HG03442 (cell line): Measurements from ENCODE around the gene ATP11A.
"Not testable (repeated sequence)": the region's sequence is repeated elsewhere in the genome, so short reads cannot be mapped to it uniquely, and the experiment has no call there.

Experiments used
- ATAC-seq: cut with Tn5 transposase; IDR thresholded peaks from one replicate; pipeline ENCODE4 v1.9.1; 2021; ENCODE audit warnings: mild to moderate bottlenecking, moderate library complexity; ENCODE audit not compliant: unreplicated experiment

ATP11A gene

GRCh38 chr13:112669881-112670499, 19.8 kb upstream of the ATP11A start:
- ATAC-seq, result peak; percentile 49

GRCh38 chr13:112670864-112671263, 19.0 kb upstream of the ATP11A start:
- no peak for ATAC-seq

- no peak for ATAC-seq
Observed at GRCh38 chr13:112671359-112671758, 18.5 kb upstream of the ATP11A start.

- no peak for ATAC-seq
Observed at GRCh38 chr13:112672651-112673284, 17.1 kb upstream of the ATP11A start.

GRCh38 chr13:112674412-112675365, 15.1 kb upstream of the ATP11A start:
- no peak for ATAC-seq

DNA sequence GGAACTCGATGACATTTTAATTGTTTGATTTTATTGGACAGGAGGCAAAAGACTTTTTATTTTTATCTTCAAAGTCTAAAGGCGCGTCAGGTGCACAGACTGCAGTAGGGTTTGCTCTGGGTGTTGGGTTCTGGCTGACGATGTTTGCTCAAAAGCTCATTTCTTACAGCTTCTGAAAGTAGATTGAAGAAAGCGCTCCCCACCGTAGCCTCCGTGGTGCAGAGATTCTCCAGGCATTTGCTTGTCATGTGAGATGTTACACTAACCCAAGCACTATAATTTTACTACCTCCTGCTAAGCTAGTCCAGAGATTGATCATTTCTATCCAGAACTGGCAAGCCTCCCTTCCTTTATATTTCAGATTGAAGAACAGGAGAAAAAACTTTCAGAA, 14.5 kb upstream of the ATP11A start:
- no peak for ATAC-seq

- ATAC-seq, result not testable (repeated sequence)
Observed at GRCh38 chr13:112677421-112677962, 12.3 kb upstream of the ATP11A start.

DNA sequence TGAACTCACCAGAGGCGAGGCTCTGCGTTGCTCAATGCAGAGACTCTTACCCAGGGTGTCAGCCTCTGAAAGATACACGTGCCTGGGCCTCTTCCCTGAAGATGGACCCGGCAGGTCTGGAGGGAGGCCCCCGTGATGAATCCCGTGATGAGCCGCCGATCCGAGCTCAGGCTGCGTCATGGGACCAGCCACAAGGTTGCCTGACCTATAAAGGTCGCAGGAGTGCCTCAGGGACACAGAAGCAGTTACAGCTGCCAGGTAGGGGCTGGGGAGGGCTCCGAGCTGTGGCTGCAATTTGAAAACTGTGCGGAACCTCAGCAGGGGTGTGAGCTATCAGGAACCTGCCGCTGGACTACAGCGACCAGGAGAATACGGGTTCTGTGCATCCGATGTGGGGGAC, 10.5 kb upstream of the ATP11A start:
- no peak for ATAC-seq

GRCh38 chr13:112679932-112680677, 9.7 kb upstream of the ATP11A start:
- no peak for ATAC-seq

GRCh38 chr13:112680741-112681360, 9.0 kb upstream of the ATP11A start:
- ATAC-seq, result no peak

GRCh38 chr13:112683581-112683980, 6.3 kb upstream of the ATP11A start:
- ATAC-seq, result no peak

GRCh38 chr13:112684071-112684845, 5.6 kb upstream of the ATP11A start:
- ATAC-seq, result no peak

DNA sequence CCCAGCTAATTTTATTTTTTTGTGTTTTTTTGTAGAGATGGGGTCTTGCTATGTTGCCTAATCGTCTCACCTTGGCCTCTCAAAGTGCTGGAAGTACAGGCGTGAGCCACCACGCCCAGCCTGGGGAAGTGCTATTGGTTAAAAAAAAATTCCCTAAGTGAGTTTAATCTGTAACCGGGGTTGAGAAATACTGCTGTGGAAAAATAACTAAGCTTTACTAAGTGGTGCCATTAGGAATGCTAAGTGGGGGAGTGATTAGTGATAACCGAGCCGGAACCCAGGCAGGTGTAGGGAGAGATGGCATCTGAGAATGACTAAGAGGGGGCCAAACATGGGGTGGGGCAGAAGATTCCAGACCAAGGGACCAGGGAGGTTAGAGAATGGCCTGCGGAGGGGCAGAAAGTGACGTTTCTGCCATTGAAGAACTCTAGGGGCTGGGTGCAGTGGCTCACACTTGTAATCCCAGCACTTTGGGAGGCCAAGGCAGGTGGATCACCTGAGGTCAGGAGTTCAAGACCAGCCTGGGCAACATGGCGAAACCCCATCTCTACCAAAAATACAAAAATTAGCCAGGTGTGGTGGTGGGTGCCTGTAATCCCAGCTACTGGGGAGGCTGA, 4.5 kb upstream of the ATP11A start:
- ATAC-seq, result not testable (repeated sequence)

- no peak for ATAC-seq
Observed at GRCh38 chr13:112685896-112686295, 3.9 kb upstream of the ATP11A start.

DNA sequence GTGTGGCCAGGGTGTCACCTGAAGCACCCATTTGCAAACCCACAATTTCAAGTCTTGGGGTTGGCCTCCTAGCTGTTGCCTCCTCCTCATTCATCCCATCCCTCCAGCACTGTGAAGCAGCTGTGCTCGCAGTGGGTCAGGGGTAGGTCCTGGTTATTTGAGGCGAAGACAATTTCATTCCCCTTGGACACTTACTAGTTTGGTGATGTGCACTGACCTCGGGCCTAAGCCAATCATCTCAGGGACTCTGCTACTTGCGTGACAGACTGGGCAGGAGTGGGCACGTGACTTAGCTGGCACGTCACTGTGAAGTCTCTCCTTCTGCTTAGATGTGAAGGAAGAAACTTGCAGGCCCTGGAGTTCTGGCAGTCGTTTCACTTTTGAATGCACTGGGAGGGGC, 3.5 kb upstream of the ATP11A start:
- ATAC-seq, result no peak

DNA sequence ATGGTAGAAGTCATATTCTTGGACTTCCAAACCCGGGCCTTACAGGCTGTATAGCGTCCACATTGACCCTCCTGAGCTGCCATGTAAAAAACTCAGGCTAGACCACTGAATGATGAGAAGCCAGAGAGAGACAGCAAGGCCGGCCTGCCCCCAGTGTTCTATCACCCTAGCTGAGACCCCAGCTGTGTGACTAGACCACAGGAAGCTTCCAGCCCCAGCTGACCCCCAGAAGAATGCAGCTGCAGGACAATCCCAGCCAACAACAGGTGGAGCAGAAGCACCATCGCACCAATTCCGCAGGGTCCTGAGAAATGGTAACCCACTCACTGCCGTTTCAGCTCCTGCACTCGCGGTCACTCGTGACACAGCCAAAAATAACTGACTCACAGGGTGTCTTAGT, 2.9 kb upstream of the ATP11A start:
- ATAC-seq, result no peak

GRCh38 chr13:112687836-112688559, 1.8 kb upstream of the ATP11A start:
- no peak for ATAC-seq

DNA sequence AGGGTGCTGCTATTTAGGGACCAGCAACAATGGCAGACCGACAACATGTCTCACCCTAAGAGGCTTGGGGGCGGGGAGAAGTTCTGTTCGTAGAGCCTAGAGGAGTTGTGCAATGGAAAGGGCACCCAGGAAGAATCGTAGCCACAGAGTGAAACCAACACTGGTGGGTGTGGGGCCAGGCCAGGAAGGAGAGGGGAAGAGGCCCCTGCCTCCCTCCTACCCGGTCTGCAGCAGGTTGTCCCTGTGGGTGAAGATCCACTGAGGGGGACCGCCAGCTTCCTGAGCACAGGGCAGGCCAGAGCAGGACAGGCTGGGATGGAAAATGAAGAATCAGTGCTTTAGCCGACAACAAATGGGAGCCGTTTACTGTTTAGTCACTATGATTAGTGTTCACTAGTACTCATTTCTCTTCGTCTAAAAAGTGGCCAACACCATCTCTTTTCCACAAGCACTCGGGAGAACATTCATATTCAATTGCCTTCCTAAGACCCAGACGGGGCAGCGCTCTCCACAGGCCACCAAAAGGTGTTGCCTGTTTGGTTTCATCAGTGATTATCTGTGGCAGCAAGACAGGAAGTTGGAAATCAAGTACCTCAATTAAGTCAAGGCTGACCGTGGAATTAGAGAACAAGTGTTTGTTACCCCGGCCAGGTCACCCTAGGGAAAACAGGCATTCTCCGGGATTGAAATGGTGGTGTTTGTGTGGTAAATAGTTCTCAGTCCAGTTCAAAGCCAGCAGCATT, 1.1 kb upstream of the ATP11A start:
- no peak for ATAC-seq
